A549 (cell line): ENCODE measurements around the gene HAO1. TPM values are rescaled to one million over a fixed set of nuclear protein-coding genes. Genes with fewer than 3 reads are reported as not detected.
A peak's percentile ranks its signal among the peaks of the same experiment; 100 is the strongest.

Source experiments
- ATAC-seq, 2 experiments: fragments of 200-7000 bp in 1 of 2; fragments of >200 bp in 1 of 2; cut with Nextera tagmentation in 1 of 2; cut with Tn5 transposase in 1 of 2; 3 replicates each; pipeline versions ENCODE4 v1.8.0 to v1.9.1; 2018 to 2020; ENCODE audit warnings: mild to moderate bottlenecking in 1 of 2, moderate library complexity in 1 of 2
- CTCF ChIA-PET: fragments of 300-600 bp; sonication (Branson Sonifier 250); formaldehyde crosslinking; extraction: SDS; loops from one replicate; lab custom pipeline; 2021; ENCODE audit warnings: antibody characterized with exemption, inconsistent platforms; lab: Yijun Ruan, JAX
- POLR2A ChIA-PET: fragments of 350-600 bp; formaldehyde crosslinking; extraction: SDS; loops from one replicate; lab custom pipeline; 2021; ENCODE audit warnings: antibody characterized with exemption, inconsistent platforms; lab: Yijun Ruan, JAX
- DNase-seq, 2 experiments: peaks; one replicate each; pipeline versions ENCODE4 v3.0.0 to v3.0.0-alpha.2; 2011 to 2016; ENCODE audit warnings: low read depth in 1 of 2, low spot score in 1 of 2
- FAIRE-seq: peaks from 2 replicates; lab custom pipeline; 2011; peaks lifted over from hg19 to GRCh38; lab: Jason Lieb, UNC
- H3K27ac ChIP-seq, 2 experiments: fragments of >200 bp; sonication (Bioruptor Twin); formaldehyde crosslinking; 3 replicates each; pipeline ENCODE4 v1.5.1; 2016 to 2017
- H3K4me1 ChIP-seq: fragments of >200 bp; sonication (Bioruptor Twin); formaldehyde crosslinking; 3 replicates; pipeline ENCODE4 v1.6.1; 2016
- H3K4me2 ChIP-seq: fragments of >200 bp; sonication (Bioruptor Twin); formaldehyde crosslinking; 3 replicates; pipeline ENCODE4 v1.6.1; 2016
- H3K4me3 ChIP-seq: fragments of >200 bp; sonication (Bioruptor Twin); formaldehyde crosslinking; 3 replicates; pipeline ENCODE4 v1.5.1; 2016
- H3K9me3 ChIP-seq: fragments of >200 bp; sonication (Bioruptor Twin); formaldehyde crosslinking; 3 replicates; pipeline ENCODE4 v1.6.1; 2016
- BHLHE40 ChIP-seq: IDR thresholded peaks from 2 replicates; pipeline ENCODE4 v1.6.1; 2012; ENCODE audit warnings: low read depth, low read length, inconsistent platforms
- CEBPB ChIP-seq, 2 experiments: fragments of >200 bp in 1 of 2; sonication (Bioruptor Twin) in 1 of 2; formaldehyde crosslinking in 1 of 2; IDR thresholded peaks; 2 replicates each; pipeline ENCODE4 v1.6.1; 2012 to 2016
- CHD2 ChIP-seq: fragments of 150-350 bp; IDR thresholded peaks from 2 replicates; pipeline ENCODE4 v1.6.1; 2014; ENCODE audit warnings: low read length; ENCODE audit not compliant: partially characterized antibody
- CHD4 ChIP-seq: fragments of 200-600 bp; sonication (generic); IDR thresholded peaks from 2 replicates; pipeline ENCODE4 v1.6.1; 2016; ENCODE audit warnings: antibody characterized with exemption, mild to moderate bottlenecking, borderline replicate concordance
- E2F6 ChIP-seq: IDR thresholded peaks from 2 replicates; pipeline ENCODE4 v1.6.1; 2012; ENCODE audit warnings: low read depth, borderline replicate concordance
- ELK1 ChIP-seq: fragments of 150-350 bp; IDR thresholded peaks from 2 replicates; pipeline ENCODE4 v1.6.1; 2014; ENCODE audit warnings: low read depth, mild to moderate bottlenecking, low read length
- ESRRA ChIP-seq: fragments of 150-350 bp; IDR thresholded peaks from 2 replicates; pipeline ENCODE4 v1.6.1; 2014; ENCODE audit warnings: mild to moderate bottlenecking, low read length, borderline replicate concordance
- FOSL2 ChIP-seq, 2 experiments: fragments of 450-650 bp in 1 of 2; fragments of >200 bp in 1 of 2; sonication (Bioruptor Twin) in 1 of 2; formaldehyde crosslinking; IDR thresholded peaks; 2 replicates each; pipeline versions ENCODE4 v1.5.0 to v1.6.1; 2016 to 2020; ENCODE audit warnings: mild to moderate bottlenecking in 1 of 2, moderate library complexity in 1 of 2
- HEYL ChIP-seq: fragments of 250-450 bp; sonication (Bioruptor Pico); IDR thresholded peaks from 2 replicates; pipeline ENCODE4 v1.8.0; 2021; ENCODE audit warnings: mild to moderate bottlenecking, moderate library complexity
- HMGXB4 ChIP-seq: fragments of 250-450 bp; sonication (Bioruptor Pico); IDR thresholded peaks from 2 replicates; pipeline ENCODE4 v1.5.0; 2021; ENCODE audit warnings: mild to moderate bottlenecking, moderate library complexity, borderline replicate concordance
- HOXA7 ChIP-seq: fragments of 250-450 bp; sonication (Bioruptor Pico); IDR thresholded peaks from 2 replicates; pipeline ENCODE4 v1.5.0; 2020; ENCODE audit warnings: mild to moderate bottlenecking, moderate library complexity
- HOXB13 ChIP-seq: fragments of 250-450 bp; sonication (Bioruptor Pico); IDR thresholded peaks from 2 replicates; pipeline ENCODE4 v1.5.0; 2020; ENCODE audit warnings: low read depth, mild to moderate bottlenecking, moderate library complexity
- HOXB5 ChIP-seq: fragments of 250-450 bp; sonication (Bioruptor Pico); IDR thresholded peaks from 2 replicates; pipeline ENCODE4 v1.5.0; 2020; ENCODE audit warnings: mild to moderate bottlenecking, moderate library complexity
- MAZ ChIP-seq: fragments of 150-350 bp; IDR thresholded peaks from 2 replicates; pipeline ENCODE4 v1.6.1; 2014; ENCODE audit warnings: antibody characterized with exemption, low read depth, low read length, borderline replicate concordance
- PHF8 ChIP-seq: fragments of 200-600 bp; sonication (generic); IDR thresholded peaks from 2 replicates; pipeline ENCODE4 v1.6.1; 2016; ENCODE audit warnings: low read depth, mild to moderate bottlenecking, antibody characterized with exemption, moderate library complexity, borderline replicate concordance
- POLR2A ChIP-seq: IDR thresholded peaks from 2 replicates; pipeline ENCODE4 v1.6.1; 2012; ENCODE audit warnings: mild to moderate bottlenecking, low read length
- POLR2AphosphoS2 ChIP-seq: conservative IDR thresholded peaks from 2 replicates; pipeline ENCODE4 v1.6.1; 2012; ENCODE audit warnings: low read length, improper control_type of control experiment, inconsistent platforms
- RAD21 ChIP-seq, 2 experiments: fragments of >200 bp in 1 of 2; sonication (Bioruptor Twin) in 1 of 2; formaldehyde crosslinking in 1 of 2; IDR thresholded peaks in 1 of 2; conservative IDR thresholded peaks in 1 of 2; 2 replicates in 1 of 2; 3 replicates in 1 of 2; pipeline ENCODE4 v1.6.1; 2012 to 2018; ENCODE audit warnings: inconsistent platforms in 1 of 2
- REST ChIP-seq: fragments of 200-600 bp; sonication (generic); IDR thresholded peaks from 2 replicates; pipeline ENCODE4 v1.6.1; 2016; ENCODE audit warnings: antibody characterized with exemption, mild to moderate bottlenecking, moderate library complexity
- RFX5 ChIP-seq: fragments of 450-650 bp; IDR thresholded peaks from 2 replicates; pipeline ENCODE4 v1.7.1; 2014; ENCODE audit warnings: antibody characterized with exemption, mild to moderate bottlenecking, moderate library complexity
- SREBF2 ChIP-seq: fragments of 450-650 bp; IDR thresholded peaks from 2 replicates; pipeline ENCODE4 v1.6.1; 2014; ENCODE audit warnings: mild to moderate bottlenecking, moderate library complexity
- ZC3H11A ChIP-seq: fragments of 450-650 bp; IDR thresholded peaks from 2 replicates; pipeline ENCODE4 v1.6.1; 2014; ENCODE audit warnings: antibody characterized with exemption, mild to moderate bottlenecking
- ZSCAN20 ChIP-seq: fragments of 250-450 bp; sonication (Bioruptor Pico); IDR thresholded peaks from 2 replicates; pipeline ENCODE4 v1.8.0; 2022; ENCODE audit warnings: mild to moderate bottlenecking, moderate library complexity
- WGBS: methylation state at CpG from one replicate; pipeline ENCODE4 v1.1.6; 2017; ENCODE audit errors: missing lambda C conversion rate; 5-methylcytosine and 5-hydroxymethylcytosine counted together
- polyA plus RNA-seq, 4 experiments: library from polyadenylated mRNA; depleted of rRNA in 3 of 4; stranded (reverse); fragments of >200 nt; fragmentation: RNase III in 1 of 4; extraction: RNeasy Plus Mini Kit Qiagen cat#74134 plus additional on column Dnase treatment in 1 of 4; gene quantifications; 2 replicates in 3 of 4; 3 replicates in 1 of 4; pipeline ENCODE4 v1.2.3, GENCODE V29; 2011 to 2017

The HAO1 gene
- polyA plus RNA-seq, 2 of the 4 experiments (the other 2 are of a cell fraction) = 0.13 TPM; not detected in 1

- TF ChIP-seq REST (no peak), CEBPB (IDR thresholded peaks at IDR 0.05) (no peak), HMGXB4 (CRISPR knock-in tag) (no peak), HOXB5 (CRISPR knock-in tag) (no peak)
These were observed 58.7 kb downstream of the HAO1 start (continued) for GRCh38 chr20:7881551-7881950.

- DNase-seq = peak in 1 of 2 experiments; percentile 4
- Histone ChIP-seq H3K4me2 (no peak overlapping the region), H3K9me3 (no peaks in the 10 kb centered on the region; the same call in 2 of the 3 replicates)
- no peak for ATAC-seq
- TF ChIP-seq RFX5 (no peak), CHD2 (no peak), HEYL (no peak), ELK1 (no peak), PHF8 (no peak), FOSL2 (IDR thresholded peaks at IDR 0.05) (no peak), FOSL2 (CRISPR knock-in tag; IDR thresholded peaks at IDR 0.05) (no peak), E2F6 (no peak), HOXA7 (CRISPR knock-in tag) (no peak), CEBPB (IDR thresholded peaks at IDR 0.05) (no peak), RAD21 (conservative IDR thresholded peaks at IDR 0.05 in 1 of 2, IDR thresholded peaks at IDR 0.05 in 1 of 2) (no peak), MAZ (no peak), SREBF2 (no peak), CHD4 (no peak)
- TF ChIP-seq, all 56 proteins: peak for 0
- no peaks in the 10 kb centered on the region for H3K4me1 ChIP-seq
- WGBS = 6% methylated on average over 5 of the region's 5 CpGs
- H3K27ac ChIP-seq = no peak overlapping the region
- no peak for FAIRE-seq
- ChIA-PET CTCF (interaction anchor here (1.2 kb wide), 1 partner anchor 20 kb away, joined by 4 read pairs; no protein-coding TSS in a partner anchor), POLR2A (no interaction called here)
- H3K4me3 ChIP-seq = no peak overlapping the region
These were observed 60.4 kb downstream of the HAO1 start for GRCh38 chr20:7879883-7880282.

- WGBS = 16% methylated on average over 2 of the region's 2 CpGs
- no peak for DNase-seq
- Histone ChIP-seq H3K4me3 (no peak overlapping the region), H3K27ac (no peak overlapping the region), H3K4me1 (no peaks in the 10 kb centered on the region), H3K9me3 (peaks cover 5% of the 10 kb centered on the region; the same call in 1 of the 3 replicates), H3K4me2 (no peak overlapping the region)
- CTCF ChIA-PET = interaction anchor here (1.8 to 2.6 kb wide), 2 partner anchors 9 to 68 kb away, joined by 5 to 22 read pairs; no protein-coding TSS in a partner anchor
- no peak for FAIRE-seq
- POLR2A ChIA-PET = no interaction called here
- no peak for ATAC-seq
- TF ChIP-seq ZSCAN20 (CRISPR knock-in tag) = no peak
- TF ChIP-seq ZC3H11A = no peak
- TF ChIP-seq POLR2AphosphoS2 = no peak
- no peak for TF ChIP-seq ESRRA
- TF ChIP-seq CHD4 = no peak
- no peak for TF ChIP-seq REST
- no peak for TF ChIP-seq HOXB13 (CRISPR knock-in tag)
- no peak for TF ChIP-seq POLR2A
- no peak for TF ChIP-seq HEYL
- TF ChIP-seq RAD21 (conservative IDR thresholded peaks at IDR 0.05 in 1 of 2, IDR thresholded peaks at IDR 0.05 in 1 of 2) = no peak
- no peak for TF ChIP-seq CHD2
- no peak for TF ChIP-seq SREBF2
- no peak for TF ChIP-seq BHLHE40
These were observed 72.2 kb downstream of the HAO1 start for GRCh38 chr20:7868108-7868507.
